ENCODE data around the gene CCDC17.

DNA sequence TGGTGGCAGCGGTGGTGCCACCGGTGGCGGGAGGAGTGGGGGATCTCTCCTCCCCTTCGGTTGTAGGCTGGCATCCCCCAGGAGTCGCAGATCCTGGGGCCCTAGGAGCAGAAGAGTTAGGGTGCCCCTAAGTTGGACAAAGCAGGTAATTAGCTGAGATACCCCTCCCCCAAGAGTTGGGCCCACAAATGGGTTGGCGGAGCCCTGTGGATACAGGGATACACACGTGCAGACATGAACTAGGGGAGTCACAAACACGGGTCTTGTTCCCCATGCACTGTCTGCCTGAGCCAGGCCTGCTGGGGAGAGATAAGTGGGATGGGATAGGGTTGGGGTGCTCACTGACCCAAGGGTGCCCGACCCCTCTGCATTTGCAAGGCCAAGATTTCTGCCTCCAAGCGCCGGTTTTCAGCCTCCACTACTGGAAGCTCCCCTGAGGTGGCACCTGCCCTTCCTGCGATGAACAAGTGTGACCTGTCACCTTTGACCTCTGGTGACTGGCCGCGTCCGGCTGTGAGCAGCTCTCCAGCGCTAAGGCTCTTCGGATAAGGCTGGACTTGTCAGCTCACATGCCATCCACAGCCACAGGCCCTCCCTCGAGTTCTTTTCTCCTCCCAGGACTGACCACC lies 1.8 kb downstream of the CCDC17 start:
- TF ChIP-seq, protein P1, sequence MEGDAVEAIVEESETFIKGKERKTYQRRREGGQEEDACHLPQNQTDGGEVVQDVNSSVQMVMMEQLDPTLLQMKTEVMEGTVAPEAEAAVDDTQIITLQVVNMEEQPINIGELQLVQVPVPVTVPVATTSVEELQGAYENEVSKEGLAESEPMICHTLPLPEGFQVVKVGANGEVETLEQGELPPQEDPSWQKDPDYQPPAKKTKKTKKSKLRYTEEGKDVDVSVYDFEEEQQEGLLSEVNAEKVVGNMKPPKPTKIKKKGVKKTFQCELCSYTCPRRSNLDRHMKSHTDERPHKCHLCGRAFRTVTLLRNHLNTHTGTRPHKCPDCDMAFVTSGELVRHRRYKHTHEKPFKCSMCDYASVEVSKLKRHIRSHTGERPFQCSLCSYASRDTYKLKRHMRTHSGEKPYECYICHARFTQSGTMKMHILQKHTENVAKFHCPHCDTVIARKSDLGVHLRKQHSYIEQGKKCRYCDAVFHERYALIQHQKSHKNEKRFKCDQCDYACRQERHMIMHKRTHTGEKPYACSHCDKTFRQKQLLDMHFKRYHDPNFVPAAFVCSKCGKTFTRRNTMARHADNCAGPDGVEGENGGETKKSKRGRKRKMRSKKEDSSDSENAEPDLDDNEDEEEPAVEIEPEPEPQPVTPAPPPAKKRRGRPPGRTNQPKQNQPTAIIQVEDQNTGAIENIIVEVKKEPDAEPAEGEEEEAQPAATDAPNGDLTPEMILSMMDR (IDR thresholded peaks at IDR 0.05), result no peak
- no peak; the same call in 1 of the 2 replicates for TF ChIP-seq POLR2AphosphoS5 (IDR thresholded peaks at IDR 0.05; ENCODE audit: low read depth, low read length)
- TF ChIP-seq, protein P2, sequence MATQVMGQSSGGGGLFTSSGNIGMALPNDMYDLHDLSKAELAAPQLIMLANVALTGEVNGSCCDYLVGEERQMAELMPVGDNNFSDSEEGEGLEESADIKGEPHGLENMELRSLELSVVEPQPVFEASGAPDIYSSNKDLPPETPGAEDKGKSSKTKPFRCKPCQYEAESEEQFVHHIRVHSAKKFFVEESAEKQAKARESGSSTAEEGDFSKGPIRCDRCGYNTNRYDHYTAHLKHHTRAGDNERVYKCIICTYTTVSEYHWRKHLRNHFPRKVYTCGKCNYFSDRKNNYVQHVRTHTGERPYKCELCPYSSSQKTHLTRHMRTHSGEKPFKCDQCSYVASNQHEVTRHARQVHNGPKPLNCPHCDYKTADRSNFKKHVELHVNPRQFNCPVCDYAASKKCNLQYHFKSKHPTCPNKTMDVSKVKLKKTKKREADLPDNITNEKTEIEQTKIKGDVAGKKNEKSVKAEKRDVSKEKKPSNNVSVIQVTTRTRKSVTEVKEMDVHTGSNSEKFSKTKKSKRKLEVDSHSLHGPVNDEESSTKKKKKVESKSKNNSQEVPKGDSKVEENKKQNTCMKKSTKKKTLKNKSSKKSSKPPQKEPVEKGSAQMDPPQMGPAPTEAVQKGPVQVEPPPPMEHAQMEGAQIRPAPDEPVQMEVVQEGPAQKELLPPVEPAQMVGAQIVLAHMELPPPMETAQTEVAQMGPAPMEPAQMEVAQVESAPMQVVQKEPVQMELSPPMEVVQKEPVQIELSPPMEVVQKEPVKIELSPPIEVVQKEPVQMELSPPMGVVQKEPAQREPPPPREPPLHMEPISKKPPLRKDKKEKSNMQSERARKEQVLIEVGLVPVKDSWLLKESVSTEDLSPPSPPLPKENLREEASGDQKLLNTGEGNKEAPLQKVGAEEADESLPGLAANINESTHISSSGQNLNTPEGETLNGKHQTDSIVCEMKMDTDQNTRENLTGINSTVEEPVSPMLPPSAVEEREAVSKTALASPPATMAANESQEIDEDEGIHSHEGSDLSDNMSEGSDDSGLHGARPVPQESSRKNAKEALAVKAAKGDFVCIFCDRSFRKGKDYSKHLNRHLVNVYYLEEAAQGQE (IDR thresholded peaks at IDR 0.05; ENCODE audit: insufficient read depth in 1 of 2, low read depth in 2 of 2, low read length in 1 of 2), result no peak
